Left forelimb (tissue), 1 donor: ENCODE results near the gene LLPH.

Experiments
- DNase-seq: peaks from one replicate; pipeline ENCODE4 v3.0.0-alpha.2; 2018; ENCODE audit warnings: low spot score

The LLPH gene

GRCh38 chr12:66142826-66143225 is 12.3 kb upstream of the LLPH start:
- DNase-seq: no peak

GRCh38 chr12:66141299-66141698 is 10.7 kb upstream of the LLPH start:
- no peak for DNase-seq

- no peak for DNase-seq
Measured at GRCh38 chr12:66140731-66141130, 10.2 kb upstream of the LLPH start.

- DNase-seq: no peak
Measured at GRCh38 chr12:66139328-66139727, 8.8 kb upstream of the LLPH start.

GRCh38 chr12:66137937-66138336 is 7.4 kb upstream of the LLPH start:
- DNase-seq: no peak

GRCh38 chr12:66132408-66132807 is 1.9 kb upstream of the LLPH start:
- no peak for DNase-seq

- no peak for DNase-seq
Measured at GRCh38 chr12:66131067-66131688, 628 bp upstream of the LLPH start.

- DNase-seq: no peak
Measured at GRCh38 chr12:66129934-66130266, 650 bp downstream of the LLPH start.

GRCh38 chr12:66127650-66128049 is 2.9 kb downstream of the LLPH start:
- no peak for DNase-seq

GRCh38 chr12:66120477-66120876 is 10.1 kb downstream of the LLPH start:
- DNase-seq: no peak

GRCh38 chr12:66119870-66120241 is 10.7 kb downstream of the LLPH start:
- no peak for DNase-seq

- DNase-seq: no peak
Measured at GRCh38 chr12:66119229-66119869, 11.2 kb downstream of the LLPH start.

- no peak for DNase-seq
Measured at GRCh38 chr12:66118240-66118891, 12.2 kb downstream of the LLPH start.

GRCh38 chr12:66117242-66117641 is 13.3 kb downstream of the LLPH start:
- DNase-seq: no peak

GRCh38 chr12:66115071-66115600 is 15.4 kb downstream of the LLPH start:
- DNase-seq: no peak

GRCh38 chr12:66113471-66113870 is 17.1 kb downstream of the LLPH start:
- no peak for DNase-seq

GRCh38 chr12:66111605-66112004 is 18.9 kb downstream of the LLPH start:
- DNase-seq: no peak

GRCh38 chr12:66109056-66109455 is 21.5 kb downstream of the LLPH start:
- DNase-seq: no peak

- no peak for DNase-seq
Measured at GRCh38 chr12:66108386-66108785, 22.2 kb downstream of the LLPH start.

GRCh38 chr12:66107451-66107915 is 23.1 kb downstream of the LLPH start:
- DNase-seq: no peak

- DNase-seq: no peak
Measured at GRCh38 chr12:66103016-66103913, 27.3 kb downstream of the LLPH start.

GRCh38 chr12:66092559-66093269 is 37.8 kb downstream of the LLPH start:
- DNase-seq: no peak
